ENCODE results near the gene TOMM5.
"Not testable (repeated sequence)": the region's sequence is repeated elsewhere in the genome, so short reads cannot be mapped to it uniquely, and the experiment has no call there.

TOMM5 gene

GRCh38 chr9:37618817-37619216, 26.4 kb upstream of the TOMM5 start:
- in situ Hi-C loops (cut with MboI; ENCODE audit: low pct_unique_long_range_greater_than_20kb, low sequenced_read_pairs): loop anchor here (25.0 kb wide), 1 partner anchor 93 kb away; no protein-coding TSS in a partner anchor
- no peak for DNase-seq

GRCh38 chr9:37617832-37618231, 25.4 kb upstream of the TOMM5 start:
- in situ Hi-C loops (cut with MboI; ENCODE audit: low pct_unique_long_range_greater_than_20kb, low sequenced_read_pairs): loop anchor here (25.0 kb wide), 1 partner anchor 94 kb away; no protein-coding TSS in a partner anchor
- no peak for DNase-seq

GRCh38 chr9:37617161-37617560, 24.8 kb upstream of the TOMM5 start:
- in situ Hi-C loops (cut with MboI; ENCODE audit: low pct_unique_long_range_greater_than_20kb, low sequenced_read_pairs): loop anchor here (25.0 kb wide), 1 partner anchor 95 kb away; no protein-coding TSS in a partner anchor
- no peak for DNase-seq

- in situ Hi-C loops (cut with MboI; ENCODE audit: low pct_unique_long_range_greater_than_20kb, low sequenced_read_pairs): loop anchor here (25.0 kb wide), 1 partner anchor 100 kb away; no protein-coding TSS in a partner anchor
- no peak for DNase-seq
Measured at GRCh38 chr9:37611961-37612360, 19.6 kb upstream of the TOMM5 start.

- in situ Hi-C loops (cut with MboI; ENCODE audit: low pct_unique_long_range_greater_than_20kb, low sequenced_read_pairs): loop anchor here (25.0 kb wide), 1 partner anchor 101 kb away; no protein-coding TSS in a partner anchor
Measured at GRCh38 chr9:37611014-37611413, 18.6 kb upstream of the TOMM5 start.

GRCh38 chr9:37609735-37610397, 17.5 kb upstream of the TOMM5 start:
- DNase-seq: no peak
- in situ Hi-C loops (cut with MboI; ENCODE audit: low pct_unique_long_range_greater_than_20kb, low sequenced_read_pairs): loop anchor here (25.0 kb wide), 1 partner anchor 102 kb away; no protein-coding TSS in a partner anchor

More at GRCh38 chr9:37611014-37611413, 18.6 kb upstream of the TOMM5 start:
- no peak for DNase-seq

GRCh38 chr9:37608250-37608649, 15.9 kb upstream of the TOMM5 start:
- in situ Hi-C loops (cut with MboI; ENCODE audit: low pct_unique_long_range_greater_than_20kb, low sequenced_read_pairs): loop anchor here (25.0 kb wide), 1 partner anchor 104 kb away; no protein-coding TSS in a partner anchor
- DNase-seq: no peak

GRCh38 chr9:37604296-37604695, 11.9 kb upstream of the TOMM5 start:
- in situ Hi-C loops (cut with MboI; ENCODE audit: low pct_unique_long_range_greater_than_20kb, low sequenced_read_pairs): loop anchor here (25.0 kb wide), 1 partner anchor 108 kb away; no protein-coding TSS in a partner anchor
- no peak for DNase-seq

GRCh38 chr9:37602817-37603216, 10.4 kb upstream of the TOMM5 start:
- no peak for DNase-seq
- in situ Hi-C loops (cut with MboI; ENCODE audit: low pct_unique_long_range_greater_than_20kb, low sequenced_read_pairs): loop anchor here (25.0 kb wide), 1 partner anchor 109 kb away; no protein-coding TSS in a partner anchor

- in situ Hi-C loops (cut with MboI; ENCODE audit: low pct_unique_long_range_greater_than_20kb, low sequenced_read_pairs): loop anchor here (25.0 kb wide), 1 partner anchor 110 kb away; no protein-coding TSS in a partner anchor
- not testable (repeated sequence) for DNase-seq
Measured at GRCh38 chr9:37602061-37602460, 9.7 kb upstream of the TOMM5 start.

- no peak for DNase-seq
- in situ Hi-C loops (cut with MboI; ENCODE audit: low pct_unique_long_range_greater_than_20kb, low sequenced_read_pairs): loop anchor here (25.0 kb wide), 1 partner anchor 491 kb away; no protein-coding TSS in a partner anchor
Measured at GRCh38 chr9:37596504-37596903, 4.1 kb upstream of the TOMM5 start.

GRCh38 chr9:37593883-37594448, 1.6 kb upstream of the TOMM5 start:
- in situ Hi-C loops (cut with MboI; ENCODE audit: low pct_unique_long_range_greater_than_20kb, low sequenced_read_pairs): loop anchor here (25.0 kb wide), 1 partner anchor 493 kb away; no protein-coding TSS in a partner anchor
- DNase-seq: no peak

- in situ Hi-C loops (cut with MboI; ENCODE audit: low pct_unique_long_range_greater_than_20kb, low sequenced_read_pairs): loop anchor here (25.0 kb wide), 1 partner anchor 500 kb away; no protein-coding TSS in a partner anchor
- DNase-seq: no peak
Measured at GRCh38 chr9:37587521-37587920, 4.9 kb downstream of the TOMM5 start.

GRCh38 chr9:37583522-37584121, 8.8 kb downstream of the TOMM5 start:
- DNase-seq: no peak
- in situ Hi-C loops (cut with MboI; ENCODE audit: low pct_unique_long_range_greater_than_20kb, low sequenced_read_pairs): loop anchor here (25.0 kb wide), 1 partner anchor 504 kb away; no protein-coding TSS in a partner anchor

GRCh38 chr9:37582548-37583157, 9.7 kb downstream of the TOMM5 start:
- peak; percentile 57 for DNase-seq
- in situ Hi-C loops (cut with MboI; ENCODE audit: low pct_unique_long_range_greater_than_20kb, low sequenced_read_pairs): loop anchor here (25.0 kb wide), 1 partner anchor 505 kb away; no protein-coding TSS in a partner anchor

- no peak for DNase-seq
- in situ Hi-C loops (cut with MboI; ENCODE audit: low pct_unique_long_range_greater_than_20kb, low sequenced_read_pairs): loop anchor here (25.0 kb wide), 1 partner anchor 511 kb away; no protein-coding TSS in a partner anchor
Measured at GRCh38 chr9:37575921-37576721, 16.3 kb downstream of the TOMM5 start, which contains the start of gene FBXO10. TSS of gene FBXO10 (minus strand) at chr9:37576380. CDS start at chr9:37541768, 34,612 bp downstream.

- DNase-seq: no peak
- in situ Hi-C loops (cut with MboI; ENCODE audit: low pct_unique_long_range_greater_than_20kb, low sequenced_read_pairs): loop anchor here (25.0 kb wide), 1 partner anchor 512 kb away; no protein-coding TSS in a partner anchor
Measured at GRCh38 chr9:37575511-37575914, 16.9 kb downstream of the TOMM5 start.

GRCh38 chr9:37575001-37575400, 17.4 kb downstream of the TOMM5 start:
- no peak for DNase-seq
- in situ Hi-C loops (cut with MboI; ENCODE audit: low pct_unique_long_range_greater_than_20kb, low sequenced_read_pairs): loop anchor here (25.0 kb wide), 1 partner anchor 512 kb away; no protein-coding TSS in a partner anchor
